GM21723 (cell line): ENCODE measurements around the gene KCNE5.
"Not testable (repeated sequence)": the region's sequence is repeated elsewhere in the genome, so short reads cannot be mapped to it uniquely, and the experiment has no call there.

Experiments used
- ATAC-seq: cut with Tn5 transposase; IDR thresholded peaks from one replicate; pipeline ENCODE4 v1.9.1; 2021; ENCODE audit warnings: mild to moderate bottlenecking, moderate library complexity; ENCODE audit not compliant: unreplicated experiment

The KCNE5 gene

DNA sequence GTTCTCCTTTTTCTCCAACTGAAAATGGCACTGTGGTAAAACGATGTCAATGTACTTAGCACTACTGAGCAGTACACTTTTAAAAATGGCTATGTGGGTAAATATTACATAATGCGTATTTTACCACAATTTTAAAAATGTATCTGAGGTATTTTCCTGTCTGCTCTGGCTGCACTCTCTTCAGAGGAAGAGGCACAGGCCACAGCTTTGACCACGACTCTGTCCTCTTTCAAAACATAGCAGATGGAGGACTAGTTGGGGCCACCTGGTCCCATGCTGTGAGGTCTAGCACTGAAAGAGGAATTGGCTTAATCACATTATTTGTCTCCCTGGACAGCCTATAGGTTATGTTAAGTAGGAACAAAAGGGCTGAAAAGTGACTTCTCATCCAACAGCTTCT is 5.2 kb downstream of the KCNE5 start:
- peak; percentile 63 for ATAC-seq

DNA sequence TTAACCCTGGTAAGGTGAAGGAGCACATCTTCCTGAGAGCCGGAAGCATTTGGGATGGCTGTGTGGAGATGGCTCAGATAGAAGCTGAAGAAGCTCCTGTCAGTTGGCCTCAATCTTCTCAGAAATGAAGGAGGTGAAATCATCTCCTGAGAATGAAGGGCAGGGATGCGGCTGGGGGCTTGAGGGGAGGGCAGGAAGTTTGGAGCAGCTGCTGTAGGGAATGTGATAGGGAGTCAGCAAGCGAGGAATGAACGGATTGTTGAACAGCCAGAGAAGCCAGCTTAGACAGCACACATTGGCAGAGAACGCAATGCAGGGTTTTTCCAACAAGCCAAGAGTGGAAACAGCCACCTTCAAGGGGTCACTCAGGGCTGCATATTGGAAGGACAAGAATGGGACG is 10.0 kb downstream of the KCNE5 start:
- no peak for ATAC-seq

DNA sequence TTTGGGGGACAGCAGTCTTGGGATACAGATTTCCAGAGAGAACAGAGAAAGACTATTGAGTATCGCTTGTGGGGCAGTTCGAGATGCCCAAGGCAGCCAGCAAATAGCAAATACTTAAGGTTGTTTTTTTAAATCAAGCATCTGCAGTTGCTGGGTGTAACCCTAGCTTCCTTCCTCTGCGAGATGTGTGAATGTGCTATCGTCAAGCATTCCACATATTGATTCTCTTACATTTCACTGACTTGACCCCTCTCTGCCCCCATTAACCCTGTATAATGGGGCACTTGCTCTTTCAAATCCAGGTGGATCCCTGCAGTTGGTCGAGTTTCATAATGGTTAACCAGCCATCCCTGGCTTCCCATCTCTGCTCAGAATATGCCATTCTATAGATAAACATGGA is 23.5 kb downstream of the KCNE5 start:
- ATAC-seq, result no peak

DNA sequence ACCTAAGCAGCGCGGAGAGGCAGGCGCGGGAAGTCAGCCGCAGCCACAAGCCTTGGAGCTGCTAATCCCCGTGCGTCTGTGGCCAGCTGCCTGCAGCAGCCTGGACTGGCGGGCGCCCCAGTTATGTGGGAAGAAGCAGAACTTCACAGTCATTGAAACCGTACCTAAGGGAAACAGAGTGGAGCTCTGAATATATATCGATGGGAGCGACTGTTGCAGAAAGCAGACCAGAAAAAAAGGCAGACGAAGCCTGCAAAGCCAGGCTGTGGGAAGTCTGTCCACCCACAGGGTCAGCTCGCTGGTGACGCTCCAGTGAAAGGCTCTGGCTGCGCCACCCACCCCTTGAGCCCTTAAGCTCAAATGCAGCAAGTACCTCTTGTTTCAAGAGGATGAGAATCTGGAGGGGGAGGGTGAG is 24.7 kb downstream of the KCNE5 start:
- ATAC-seq, result no peak

DNA sequence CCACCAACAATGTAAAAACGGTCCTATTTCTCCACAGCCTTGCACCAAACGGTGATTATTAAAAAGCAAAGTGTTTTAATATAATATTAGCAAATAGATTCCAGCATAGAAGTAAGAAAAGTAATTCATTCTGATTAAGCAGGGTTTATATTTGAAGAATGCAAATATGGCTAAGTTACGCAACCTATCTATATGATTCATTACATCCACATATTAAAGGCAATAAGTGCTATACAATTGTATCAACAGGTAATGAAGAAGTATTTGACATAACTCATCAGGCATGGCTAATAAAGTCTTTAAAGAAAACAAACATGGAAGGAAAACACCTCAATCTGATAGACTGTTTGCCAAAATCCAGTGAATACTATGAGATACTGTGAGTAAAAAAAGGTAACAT is 29.0 kb downstream of the KCNE5 start:
- no peak for ATAC-seq

DNA sequence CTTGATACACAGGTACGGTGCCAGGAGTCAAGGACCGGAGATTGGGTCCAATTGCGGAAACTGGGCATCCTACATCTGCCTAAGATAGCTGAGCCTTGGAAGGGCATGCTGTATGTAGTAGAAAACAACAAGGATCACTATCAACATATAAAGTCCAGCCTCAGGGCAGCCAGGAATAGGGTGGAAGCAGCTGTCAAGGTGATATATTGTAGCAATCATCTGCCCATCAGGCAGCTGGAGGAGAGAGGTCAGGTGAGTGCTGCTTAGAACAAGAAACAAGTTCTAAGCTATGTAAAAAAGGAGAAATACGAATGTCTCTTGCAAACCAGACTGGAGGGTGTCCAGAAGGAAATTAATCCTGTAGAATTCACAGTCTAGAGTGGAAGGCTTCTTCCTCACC is 34.8 kb downstream of the KCNE5 start:
- no peak for ATAC-seq

DNA sequence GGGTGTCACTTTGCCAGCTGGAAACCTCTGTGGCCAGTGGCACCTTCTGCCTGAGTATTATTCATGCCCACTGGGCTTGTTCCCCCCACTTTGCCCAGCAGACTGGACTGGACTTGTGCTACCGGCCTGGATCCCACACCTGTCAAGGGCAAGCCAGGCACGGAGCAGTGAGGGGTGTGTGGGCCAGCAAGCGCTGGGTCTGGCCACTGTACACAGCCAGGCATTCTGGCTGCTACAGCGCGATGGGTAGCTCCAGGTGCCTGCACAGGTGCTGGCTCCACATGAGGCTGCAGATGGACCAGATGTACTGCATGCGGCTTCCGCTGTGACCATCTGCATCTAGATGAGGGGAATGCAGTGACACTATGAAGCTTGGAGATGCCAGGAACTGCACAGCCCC is 39.5 kb downstream of the KCNE5 start:
- no peak for ATAC-seq

DNA sequence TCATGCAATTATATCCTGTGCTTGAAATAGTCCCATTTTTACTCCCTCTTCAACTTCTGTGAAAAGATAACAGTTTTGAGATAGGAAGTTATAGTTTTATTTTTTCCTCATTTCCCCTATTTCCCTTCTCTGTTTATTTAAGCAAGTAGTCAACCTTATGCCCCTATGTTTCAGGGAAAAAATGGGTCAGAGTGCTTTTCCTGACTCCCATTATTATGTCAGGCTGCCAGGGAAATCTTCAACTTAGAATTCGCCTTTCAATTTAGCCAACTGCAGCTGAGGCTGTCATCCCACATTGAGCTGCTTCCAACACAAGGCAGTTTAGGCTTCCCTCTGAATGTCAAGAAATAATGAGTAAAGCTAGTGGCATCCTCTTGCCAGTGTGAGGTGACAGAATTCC is 46.1 kb downstream of the KCNE5 start:
- no peak for ATAC-seq

DNA sequence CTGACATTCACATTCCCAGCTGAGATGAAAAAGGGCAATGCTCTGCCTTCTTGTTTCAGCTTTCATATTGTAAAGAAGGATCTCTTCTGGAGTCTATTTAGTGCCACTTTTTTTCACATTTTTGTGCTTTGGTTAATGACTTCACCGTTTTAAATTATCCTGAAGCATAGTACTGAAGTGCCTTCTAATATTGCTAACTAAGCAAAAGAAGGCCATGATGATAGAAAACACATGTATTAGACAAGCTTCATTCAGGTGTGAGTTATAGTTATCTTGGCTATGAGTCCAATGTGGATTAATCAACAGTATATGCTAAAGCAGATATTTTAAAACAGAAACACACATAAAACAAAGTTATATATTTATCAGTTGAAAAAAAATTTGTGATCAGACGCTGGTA is 47.9 kb downstream of the KCNE5 start:
- ATAC-seq, result no peak

DNA sequence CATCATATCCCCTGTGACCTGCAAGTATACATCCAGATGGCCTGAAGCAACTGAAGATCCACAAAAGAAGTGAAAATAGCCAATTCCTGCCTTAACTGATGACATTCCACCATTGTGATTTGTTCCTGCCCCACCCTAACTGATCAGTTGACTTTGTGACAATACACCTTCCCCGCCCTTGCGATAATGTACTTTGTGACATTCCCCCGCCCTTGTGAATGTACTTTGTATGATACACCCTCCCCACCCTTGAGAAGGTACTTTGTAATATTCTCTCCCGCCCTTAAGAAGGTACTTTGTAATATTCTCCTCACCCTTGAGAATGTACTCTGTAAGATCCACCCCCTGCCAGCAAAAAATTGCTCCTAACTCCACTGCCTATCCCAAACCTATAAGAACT is 48.9 kb downstream of the KCNE5 start:
- not testable (repeated sequence) for ATAC-seq
